ENCODE results near the gene HOGA1. TPM values are rescaled to one million over a fixed set of nuclear protein-coding genes. Genes with fewer than 3 reads are reported as not detected.

Gene HOGA1
- total RNA-seq, 4 donors from 2014 or later = 0.80 to 6.2 (median 4.0) TPM

GRCh38 chr10:97539523-97540200, 44.5 kb upstream of the HOGA1 start:
- H3K4me1 ChIP-seq = peaks cover 60% of the 10 kb centered on the region
- H3K27me3 ChIP-seq = no peaks in the 10 kb centered on the region
- TF ChIP-seq POLR2AphosphoS5 (IDR thresholded peaks at IDR 0.05) (no peak), EP300 (IDR thresholded peaks at IDR 0.05) (no peak), POLR2A (IDR thresholded peaks at IDR 0.05) (no peak), CTCF (IDR thresholded peaks at IDR 0.05) (no peak)
- DNase-seq (ENCODE audit: low spot score in 2 of 2) = no peak
- 36% methylated on average over 6 of the region's 6 CpGs for WGBS
- H3K4me3 ChIP-seq = no peak overlapping the region
- H3K27ac ChIP-seq = peak overlapping the region; percentile 97
- H3K9me3 ChIP-seq = no peaks in the 10 kb centered on the region
- no peaks in the 10 kb centered on the region for H3K36me3 ChIP-seq

GRCh38 chr10:97540669-97541500, 43.3 kb upstream of the HOGA1 start:
- H3K36me3 ChIP-seq = no peaks in the 10 kb centered on the region
- H3K4me3 ChIP-seq = no peak overlapping the region
- TF ChIP-seq EP300 (IDR thresholded peaks at IDR 0.05) (no peak), POLR2A (IDR thresholded peaks at IDR 0.05) (no peak), CTCF (IDR thresholded peaks at IDR 0.05) (no peak), POLR2AphosphoS5 (IDR thresholded peaks at IDR 0.05) (no peak)
- peak overlapping the region; percentile 97 for H3K27ac ChIP-seq
- no peaks in the 10 kb centered on the region for H3K27me3 ChIP-seq
- H3K9me3 ChIP-seq = no peaks in the 10 kb centered on the region
- WGBS = 81% methylated on average over 14 of the region's 14 CpGs
- DNase-seq (ENCODE audit: low spot score in 2 of 2) = no peak
- peaks cover 60% of the 10 kb centered on the region for H3K4me1 ChIP-seq

GRCh38 chr10:97542169-97543024, 41.8 kb upstream of the HOGA1 start:
- peak; percentile 84 to 88 for DNase-seq (ENCODE audit: low spot score in 2 of 2)
- no peaks in the 10 kb centered on the region for H3K36me3 ChIP-seq
- no peak overlapping the region for H3K4me3 ChIP-seq
- no peaks in the 10 kb centered on the region for H3K9me3 ChIP-seq
- H3K27me3 ChIP-seq = no peaks in the 10 kb centered on the region
- H3K27ac ChIP-seq = peak overlapping the region; percentile 97
- TF ChIP-seq POLR2AphosphoS5 (IDR thresholded peaks at IDR 0.05) (peak in 2 of 3 donors; percentile 29 to 65), CTCF (IDR thresholded peaks at IDR 0.05) (no peak)
- WGBS = 16% methylated on average over 6 of the region's 9 CpGs
- H3K4me1 ChIP-seq = peaks cover 60% of the 10 kb centered on the region

- H3K27ac ChIP-seq = peak overlapping the region; percentile 97
- H3K27me3 ChIP-seq = no peaks in the 10 kb centered on the region
- H3K9me3 ChIP-seq = no peaks in the 10 kb centered on the region
- H3K36me3 ChIP-seq = no peaks in the 10 kb centered on the region
- H3K4me3 ChIP-seq = no peak overlapping the region
- no peak for TF ChIP-seq CTCF (IDR thresholded peaks at IDR 0.05)
- TF ChIP-seq POLR2AphosphoS5 (IDR thresholded peaks at IDR 0.05) = peak in 2 of 3 donors; percentile 27 to 78
- peak; percentile 90 for DNase-seq (ENCODE audit: low spot score in 2 of 2)
- peaks cover 62% of the 10 kb centered on the region for H3K4me1 ChIP-seq
- 24% methylated on average over 10 of the region's 10 CpGs for WGBS
These were observed 41.1 kb upstream of the HOGA1 start for GRCh38 chr10:97543025-97543546.
